ENCODE results near the gene PLEKHG4B.
A peak's percentile ranks its signal among the peaks of the same experiment; 100 is the strongest.

The PLEKHG4B gene

GRCh38 chr5:76358-77169 is 15.4 kb upstream of the PLEKHG4B start:
- no peak for DNase-seq

- DNase-seq: no peak
Measured at GRCh38 chr5:77170-77501, 14.8 kb upstream of the PLEKHG4B start.

- DNase-seq: no peak
Measured at GRCh38 chr5:77546-77945, 14.4 kb upstream of the PLEKHG4B start.

- DNase-seq: peak; percentile 45
Measured at GRCh38 chr5:77957-78804, 13.8 kb upstream of the PLEKHG4B start.

- DNase-seq: no peak
Measured at GRCh38 chr5:78805-79149, 13.2 kb upstream of the PLEKHG4B start.

GRCh38 chr5:79263-79662 is 12.7 kb upstream of the PLEKHG4B start:
- no peak for DNase-seq

- no peak for DNase-seq
Measured at GRCh38 chr5:79821-80220, 12.1 kb upstream of the PLEKHG4B start.

GRCh38 chr5:81391-82021 is 10.5 kb upstream of the PLEKHG4B start:
- DNase-seq: peak; percentile 61

GRCh38 chr5:82097-82496 is 9.9 kb upstream of the PLEKHG4B start:
- no peak for DNase-seq

GRCh38 chr5:82570-82969 is 9.4 kb upstream of the PLEKHG4B start:
- DNase-seq: no peak

GRCh38 chr5:83029-83428 is 8.9 kb upstream of the PLEKHG4B start:
- DNase-seq: no peak

- DNase-seq: no peak
Measured at GRCh38 chr5:85334-85995, 6.5 kb upstream of the PLEKHG4B start.

- no peak for DNase-seq
Measured at GRCh38 chr5:89337-90286, 2.4 kb upstream of the PLEKHG4B start.

- peak; percentile 53 for DNase-seq
Measured at GRCh38 chr5:90590-91547, 1.1 kb upstream of the PLEKHG4B start.

GRCh38 chr5:92401-93220 is 643 bp downstream of the PLEKHG4B start:
- peak; percentile 23 for DNase-seq

GRCh38 chr5:93221-93980 is 1.4 kb downstream of the PLEKHG4B start:
- DNase-seq: no peak

GRCh38 chr5:94113-94892 is 2.3 kb downstream of the PLEKHG4B start:
- DNase-seq: no peak

- DNase-seq: no peak
Measured at GRCh38 chr5:95241-95980, 3.4 kb downstream of the PLEKHG4B start.

All from NCI-H345 (cell line).